Smooth muscle cell (in vitro differentiated cells): ENCODE measurements around the gene EYS. TPM values are rescaled to one million over a fixed set of nuclear protein-coding genes. Genes with fewer than 3 reads are reported as not detected.
"Not testable (repeated sequence)": the region's sequence is repeated elsewhere in the genome, so short reads cannot be mapped to it uniquely, and the experiment has no call there.

ENCODE experiments used
- DNase-seq: peaks from one replicate; lab custom pipeline; 2025; ENCODE audit not compliant: unreplicated experiment; lab: John Stamatoyannopoulos, UW
- H2AFZ ChIP-seq: fragments of 200-600 bp; sonication (generic); 2 replicates; pipeline ENCODE4 v1.6.0; 2016; ENCODE audit warnings: antibody characterized with exemption, low read depth, mild to moderate bottlenecking
- H3F3A ChIP-seq: fragments of 200-600 bp; sonication (generic); 2 replicates; pipeline ENCODE4 v1.6.0; 2017; ENCODE audit warnings: antibody characterized with exemption, low read depth
- H3K27ac ChIP-seq: fragments of 200-600 bp; sonication (generic); 2 replicates; pipeline ENCODE4 v1.5.1; 2016; ENCODE audit warnings: low read depth, mild to moderate bottlenecking
- H3K27me3 ChIP-seq: fragments of 200-600 bp; sonication (generic); 2 replicates; pipeline ENCODE4 v1.6.1; 2016; ENCODE audit warnings: low read depth, mild to moderate bottlenecking
- H3K36me3 ChIP-seq: fragments of 200-600 bp; sonication (generic); 2 replicates; pipeline ENCODE4 v1.5.1; 2016; ENCODE audit warnings: low read depth
- H3K4me1 ChIP-seq: fragments of 200-600 bp; sonication (generic); 2 replicates; pipeline ENCODE4 v1.5.1; 2016; ENCODE audit warnings: low read depth
- H3K4me2 ChIP-seq: fragments of 200-600 bp; sonication (generic); 2 replicates; pipeline ENCODE4 v1.6.0; 2016; ENCODE audit warnings: mild to moderate bottlenecking
- H3K4me3 ChIP-seq: fragments of 200-600 bp; sonication (generic); 2 replicates; pipeline ENCODE4 v1.5.1; 2016; ENCODE audit warnings: mild to moderate bottlenecking
- H3K79me2 ChIP-seq: fragments of 200-600 bp; sonication (generic); 2 replicates; pipeline ENCODE4 v1.6.0; 2016; ENCODE audit warnings: low read depth, mild to moderate bottlenecking
- H3K9ac ChIP-seq: fragments of 200-600 bp; sonication (generic); 2 replicates; pipeline ENCODE4 v1.6.0; 2016; ENCODE audit warnings: low read depth
- H3K9me3 ChIP-seq: fragments of 200-600 bp; sonication (generic); replicated peaks from 2 replicates; pipeline ENCODE4 v1.5.1; 2016; ENCODE audit warnings: low read depth
- H4K20me1 ChIP-seq: fragments of 200-600 bp; sonication (generic); 2 replicates; pipeline ENCODE4 v1.6.0; 2016; ENCODE audit warnings: low read depth
- CTCF ChIP-seq: fragments of 200-600 bp; sonication (generic); IDR thresholded peaks from 2 replicates; pipeline ENCODE4 v1.5.1; 2017; ENCODE audit warnings: borderline replicate concordance, mild to moderate bottlenecking, antibody characterized with exemption; ENCODE audit not compliant: insufficient read depth, poor library complexity, severe bottlenecking
- WGBS: methylation state at CpG from one replicate; pipeline ENCODE4 v1.1.7; 2016; ENCODE audit warnings: low lambda C conversion rate; 5-methylcytosine and 5-hydroxymethylcytosine counted together
- polyA plus RNA-seq: library from polyadenylated mRNA; unstranded; fragments of >200 nt; fragmentation: Nextera tagmentation; extraction: Ambion mirVana; gene quantifications from 2 replicates; pipeline ENCODE4 v1.2.1, GENCODE V29; 2016
- total RNA-seq: library from RNA; depleted of rRNA; stranded (reverse); fragments of >200 nt; gene quantifications from 2 replicates; pipeline ENCODE4 v1.2.3, GENCODE V29; 2014

Gene EYS
- total and polyA plus RNA-seq, 2 experiments from 2014 or later = 0.07 to 0.18 TPM

GRCh38 chr6:63759605-63760105 lies 1947.4 kb downstream of the EYS start:
- H3K36me3 ChIP-seq = peaks cover 5% of the 10 kb centered on the region
- H2AFZ ChIP-seq = no peak overlapping the region
- no peaks in the 10 kb centered on the region for H3K4me1 ChIP-seq
- no peak overlapping the region for H3K4me3 ChIP-seq
- DNase-seq = no peak
- no peaks in the 10 kb centered on the region for H3K79me2 ChIP-seq
- no peaks in the 10 kb centered on the region for H3F3A ChIP-seq
- no peak overlapping the region for H3K4me2 ChIP-seq
- H3K9ac ChIP-seq = no peak overlapping the region
- no peak overlapping the region for H3K27ac ChIP-seq
- no peak for TF ChIP-seq CTCF
- no peaks in the 10 kb centered on the region for H3K27me3 ChIP-seq
- peaks cover 14% of the 10 kb centered on the region for H3K9me3 ChIP-seq
- H4K20me1 ChIP-seq = no peaks in the 10 kb centered on the region

- Histone ChIP-seq H3F3A (no peaks in the 10 kb centered on the region), H3K27me3 (no peaks in the 10 kb centered on the region), H3K27ac (no peak overlapping the region), H3K36me3 (peaks cover 5% of the 10 kb centered on the region), H3K4me2 (no peak overlapping the region), H2AFZ (no peak overlapping the region), H3K9ac (no peak overlapping the region), H3K4me3 (no peak overlapping the region), H3K9me3 (peaks cover 14% of the 10 kb centered on the region), H3K4me1 (no peaks in the 10 kb centered on the region), H4K20me1 (no peaks in the 10 kb centered on the region), H3K79me2 (no peaks in the 10 kb centered on the region)
- TF ChIP-seq CTCF = no peak
- DNase-seq = no peak
- WGBS = 92% methylated on average over 1 of the region's 1 CpG
Observed at GRCh38 chr6:63757826-63758225, 1949.2 kb downstream of the EYS start.

GRCh38 chr6:63757275-63757674 lies 1949.8 kb downstream of the EYS start:
- H3K9ac ChIP-seq = not testable (repeated sequence)

GRCh38 chr6:63750400-63750799 lies 1956.6 kb downstream of the EYS start:
- H3K79me2 ChIP-seq = no peaks in the 10 kb centered on the region

More at GRCh38 chr6:63757275-63757674, 1949.8 kb downstream of the EYS start:
- H3F3A ChIP-seq, H3K27me3 ChIP-seq, H3K4me2 ChIP-seq, H4K20me1 ChIP-seq, H3K27ac ChIP-seq, H3K36me3 ChIP-seq, H3K4me3 ChIP-seq, DNase-seq, H3K79me2 ChIP-seq, H3K4me1 ChIP-seq, H2AFZ ChIP-seq: not testable (repeated sequence)
- H3K9me3 ChIP-seq = peaks cover 14% of the 10 kb centered on the region

More at GRCh38 chr6:63750400-63750799, 1956.6 kb downstream of the EYS start:
- H3F3A ChIP-seq = no peaks in the 10 kb centered on the region
- H3K36me3 ChIP-seq = no peaks in the 10 kb centered on the region
- H3K4me3 ChIP-seq = no peak overlapping the region
- H3K27ac ChIP-seq = no peak overlapping the region
- H2AFZ ChIP-seq = no peak overlapping the region
- no peak for DNase-seq
- H3K9me3 ChIP-seq = no peaks in the 10 kb centered on the region
- H3K27me3 ChIP-seq = no peaks in the 10 kb centered on the region
- no peaks in the 10 kb centered on the region for H3K4me1 ChIP-seq
- TF ChIP-seq CTCF = no peak
- H3K4me2 ChIP-seq = no peak overlapping the region
- no peak overlapping the region for H3K9ac ChIP-seq
- WGBS = 98% methylated on average over 2 of the region's 2 CpGs
- H4K20me1 ChIP-seq = no peaks in the 10 kb centered on the region
